Suprapubic skin (tissue), 4 donors: ENCODE data around the gene HSD11B2. TPM values are rescaled to one million over a fixed set of nuclear protein-coding genes. Genes with fewer than 3 reads are reported as not detected.

Experiments
- DNase-seq, 2 donors: peaks; one replicate each; pipeline ENCODE4 v3.0.0-alpha.2; 2019; ENCODE audit warnings: low spot score in 2 of 2
- H3K27ac ChIP-seq: fragments of 200-600 bp; sonication (generic); one replicate; pipeline ENCODE4 v1.5.1; 2019
- H3K27me3 ChIP-seq: fragments of 200-600 bp; sonication (generic); one replicate; pipeline ENCODE4 v1.5.1; 2019
- H3K36me3 ChIP-seq: fragments of 200-600 bp; sonication (generic); one replicate; pipeline ENCODE4 v1.5.1; 2019
- H3K4me1 ChIP-seq: fragments of 200-600 bp; sonication (generic); one replicate; pipeline ENCODE4 v1.5.1; 2019
- H3K4me3 ChIP-seq: fragments of 200-600 bp; sonication (generic); one replicate; pipeline ENCODE4 v1.5.1; 2019; ENCODE audit warnings: mild to moderate bottlenecking
- H3K9me3 ChIP-seq: fragments of 200-600 bp; sonication (generic); one replicate; pipeline ENCODE4 v1.5.1; 2019
- CTCF ChIP-seq, 2 donors: fragments of 200-600 bp in 1 of 2; fragments of 450-650 bp in 1 of 2; sonication (generic) in 1 of 2; IDR thresholded peaks; one replicate each; pipeline ENCODE4 v1.5.1; 2016 to 2019; ENCODE audit warnings: antibody characterized with exemption in 2 of 2, mild to moderate bottlenecking in 1 of 2, moderate library complexity in 1 of 2
- EP300 ChIP-seq: sonication (generic); formaldehyde crosslinking; IDR thresholded peaks from one replicate; pipeline ENCODE4 v1.6.1; 2017; ENCODE audit warnings: antibody characterized with exemption
- POLR2A ChIP-seq, 2 donors: fragments of 450-650 bp; IDR thresholded peaks; one replicate each; pipeline ENCODE4 v1.6.1; 2017; ENCODE audit warnings: antibody characterized with exemption in 2 of 2, mild to moderate bottlenecking in 2 of 2, moderate library complexity in 2 of 2
- POLR2AphosphoS5 ChIP-seq, 3 donors: sonication (generic); formaldehyde crosslinking; IDR thresholded peaks; one replicate each; pipeline ENCODE4 v1.6.1; 2017; ENCODE audit warnings: antibody characterized with exemption in 3 of 3
- WGBS: methylation state at CpG from one replicate; pipeline ENCODE4 v1.1.5; 2018; 5-methylcytosine and 5-hydroxymethylcytosine counted together
- total RNA-seq, 4 donors: library from RNA; depleted of rRNA; stranded (reverse); fragments of >200 nt; gene quantifications; one replicate each; pipeline ENCODE4 v1.1.0, GENCODE V29; 2016

HSD11B2 gene
- total RNA-seq, 4 donors from 2014 or later: 45.6 to 164 (median 69.1) TPM

- H3K9me3 ChIP-seq: no peaks in the 10 kb centered on the region
- 80% methylated on average over 5 of the region's 6 CpGs for WGBS
- H3K27ac ChIP-seq: peak overlapping the region; percentile 45
- peak in 1 of 2 donors; percentile 88 for DNase-seq
- H3K36me3 ChIP-seq: peaks cover 44% of the 10 kb centered on the region
- H3K27me3 ChIP-seq: no peaks in the 10 kb centered on the region
- H3K4me1 ChIP-seq: peaks cover 86% of the 10 kb centered on the region
- H3K4me3 ChIP-seq: no peak overlapping the region
- TF ChIP-seq EP300 (no peak), POLR2AphosphoS5 (IDR thresholded peaks at IDR 0.05) (peak in 2 of 3 donors; percentile 18 to 56)
Measured at GRCh38 chr16:67443265-67443664, 12.3 kb downstream of the HSD11B2 start.

- Histone ChIP-seq H3K36me3 (peaks cover 40% of the 10 kb centered on the region), H3K4me1 (peaks cover 78% of the 10 kb centered on the region), H3K9me3 (no peaks in the 10 kb centered on the region), H3K27me3 (no peaks in the 10 kb centered on the region), H3K4me3 (no peak overlapping the region), H3K27ac (no peak overlapping the region)
- WGBS: 84% methylated on average over 19 of the region's 22 CpGs
- DNase-seq: no peak
- TF ChIP-seq EP300 (no peak), POLR2A (IDR thresholded peaks at IDR 0.05) (no peak), CTCF (IDR thresholded peaks at IDR 0.05) (no peak), POLR2AphosphoS5 (IDR thresholded peaks at IDR 0.05) (no peak)
Measured at GRCh38 chr16:67444259-67445125, 13.6 kb downstream of the HSD11B2 start.

GRCh38 chr16:67445126-67445426, 14.2 kb downstream of the HSD11B2 start:
- Histone ChIP-seq H3K4me3 (no peak overlapping the region), H3K9me3 (no peaks in the 10 kb centered on the region), H3K27me3 (no peaks in the 10 kb centered on the region), H3K36me3 (peaks cover 43% of the 10 kb centered on the region), H3K4me1 (peaks cover 80% of the 10 kb centered on the region), H3K27ac (no peak overlapping the region)
- TF ChIP-seq CTCF (IDR thresholded peaks at IDR 0.05): no peak
- TF ChIP-seq EP300: no peak
- TF ChIP-seq POLR2AphosphoS5 (IDR thresholded peaks at IDR 0.05): no peak
- no peak for TF ChIP-seq POLR2A (IDR thresholded peaks at IDR 0.05)
- no peak for DNase-seq
- 88% methylated on average over 7 of the region's 7 CpGs for WGBS

- H3K4me3 ChIP-seq: no peak overlapping the region
- peaks cover 47% of the 10 kb centered on the region for H3K36me3 ChIP-seq
- no peak for DNase-seq
- H3K27ac ChIP-seq: no peak overlapping the region
- H3K27me3 ChIP-seq: no peaks in the 10 kb centered on the region
- TF ChIP-seq POLR2A (IDR thresholded peaks at IDR 0.05) (no peak), EP300 (no peak)
- WGBS: no CpG with 5 or more reads among the region's 3 CpGs
- H3K4me1 ChIP-seq: peaks cover 79% of the 10 kb centered on the region
- H3K9me3 ChIP-seq: no peaks in the 10 kb centered on the region
Measured at GRCh38 chr16:67445441-67445912, 14.6 kb downstream of the HSD11B2 start.

GRCh38 chr16:67445913-67446907, 15.3 kb downstream of the HSD11B2 start:
- no peak for DNase-seq
- Histone ChIP-seq H3K27ac (no peak overlapping the region), H3K36me3 (peaks cover 50% of the 10 kb centered on the region), H3K27me3 (no peaks in the 10 kb centered on the region), H3K9me3 (no peaks in the 10 kb centered on the region), H3K4me3 (no peak overlapping the region), H3K4me1 (peaks cover 78% of the 10 kb centered on the region)
- WGBS: 81% methylated on average over 10 of the region's 12 CpGs
- no peak for TF ChIP-seq EP300
- TF ChIP-seq CTCF (IDR thresholded peaks at IDR 0.05): no peak
- TF ChIP-seq POLR2A (IDR thresholded peaks at IDR 0.05): no peak
